Heart right ventricle (tissue), 16 donors: ENCODE results near the gene IFRD2. TPM values are rescaled to one million over a fixed set of nuclear protein-coding genes. Genes with fewer than 3 reads are reported as not detected.
"Not testable (repeated sequence)": the region's sequence is repeated elsewhere in the genome, so short reads cannot be mapped to it uniquely, and the experiment has no call there.

Experiments
- ATAC-seq, 8 donors: fragments of 200-7000 bp; cut with Tn5 transposase; one replicate each; pipeline ENCODE4 v1.9.1; 2020; ENCODE audit warnings: mild to moderate bottlenecking in 8 of 8, moderate library complexity in 8 of 8, moderate number of reproducible peaks in 1 of 8
- DNase-seq, 2 donors: peaks; one replicate each; pipeline ENCODE4 v3.0.0-alpha.2; 2020
- H3K27ac ChIP-seq, 10 donors: fragments of 200-600 bp; sonication (generic) in 2 of 10; one replicate each; pipeline versions ENCODE4 v1.5.0 to v1.8.0; 2020 to 2022; ENCODE audit warnings: mild to moderate bottlenecking in 3 of 10
- H3K27me3 ChIP-seq, 7 donors: fragments of 200-600 bp; one replicate each; pipeline ENCODE4 v1.8.0; 2021 to 2022; ENCODE audit warnings: mild to moderate bottlenecking in 2 of 7
- H3K36me3 ChIP-seq, 9 donors: fragments of 200-600 bp; sonication (generic) in 1 of 9; one replicate each; pipeline versions ENCODE4 v1.5.0 to v1.8.0; 2020 to 2022; ENCODE audit warnings: mild to moderate bottlenecking in 2 of 9
- H3K4me1 ChIP-seq, 9 donors: fragments of 200-600 bp; sonication (generic) in 1 of 9; one replicate each; pipeline versions ENCODE4 v1.5.0 to v1.8.0; 2020 to 2022; ENCODE audit warnings: mild to moderate bottlenecking in 4 of 9
- H3K4me3 ChIP-seq, 10 donors: fragments of 200-600 bp; sonication (generic) in 2 of 10; one replicate each; pipeline versions ENCODE4 v1.5.0 to v1.8.0; 2020 to 2022; ENCODE audit warnings: mild to moderate bottlenecking in 7 of 10, moderate library complexity in 2 of 10
- H3K9me3 ChIP-seq, 11 donors: fragments of 200-600 bp in 10 of 11; sonication (generic) in 2 of 11; one replicate each; pipeline versions ENCODE4 v1.5.0 to v1.8.0; 2013 to 2022; ENCODE audit warnings: mild to moderate bottlenecking in 2 of 11, control low read depth in 1 of 11, moderate library complexity in 1 of 11
- WGBS, 2 donors: extraction: QIAGEN DNeasy Blood & Tissue Kit; methylation state at CpG; one replicate each; pipeline ENCODE4 v1.1.7; 2013; ENCODE audit warnings: inconsistent platforms in 1 of 2; 5-methylcytosine and 5-hydroxymethylcytosine counted together
- intact Hi-C, 10 donors: fragments of 100-400 bp; cut with DNase I; formaldehyde crosslinking; loops; one replicate each; pipeline versions ENCODE4 v1.11.1 to v1.14.2; 2022
- polyA plus RNA-seq, 2 donors: library from polyadenylated mRNA; stranded (reverse); fragments of 200-250 nt; gene quantifications; one replicate each; pipeline ENCODE4 v1.2.3, GENCODE V29; 2013
- total RNA-seq, 10 donors: library from RNA; stranded (reverse); fragmentation: NEBNext Ultra II Directional in 3 of 10; extraction: Animal tissue kit (Norgen Biotek cat#: 25700) in 3 of 10; gene quantifications; one replicate each; pipeline versions ENCODE4 v1.2.1 to v1.2.4, GENCODE V29; 2021 to 2023
- TF ChIP-seq, protein P1 (sequence below), 9 donors: fragments of 200-600 bp; sonication (generic) in 2 of 9; IDR thresholded peaks; one replicate each; pipeline versions ENCODE4 v1.5.0 to v1.8.0; 2021 to 2022; ENCODE audit warnings: antibody characterized with exemption in 9 of 9, mild to moderate bottlenecking in 5 of 9, moderate library complexity in 1 of 9
- donor health status: Arrhythmogenic right ventricular cardiomyopathy.
- donor health status: ischemic (EF 13 %, LVEDD 7.1; RV severe dilation, severe dysfunction).
- donor health status: healthy with polysubstance abuse.
- donor health status: DM: no; HTN: yes; CAD: no.
- donor health status: DM: no; HTN: no; CAD: no.
- donor health status: ischemic (EF 25% LVEDD 6.9; RV normal size, moderate dysfunction).
- donor health status: ischemic (EF 25% LVEDD 5.7; RV mildly dilated, moderate dysfunction).
- donor health status: healthy.
- donor health status: DM: yes; HTN: yes; CAD: no.
- donor health status: Ischemic cardiomyopathy.
- donor health status: ischemic (EF 35%, LVEDD 5.7; RV mildly dilated, moderate dysfunction).
- donor health status: nonischemic (EF 11% LVEDD 7.7; RV severe dilation, severe dysfunction).
- donor health status: DM: yes; HTN: yes; CAD: no.
- donor health status: PGD.
- donor health status: ischemic (EF 29% LVEDD 5.4; RV normal size, mild dysfunction).
- donor health status: nonischemic (EF 23%, LVEDD 6.1; RV moderate dilation, normal function).

The IFRD2 gene
- total and polyA plus RNA-seq, 12 donors, result 45.3 to 123 (median 57.0) TPM

GRCh38 chr3:50316657-50317242 is 24.5 kb upstream of the IFRD2 start:
- H3K36me3 ChIP-seq, result peaks cover 0 to 58% (median 33%) of the 10 kb centered on the region in 9 donors
- peak overlapping the region in 1 of 10 donors; percentile 5 for H3K4me3 ChIP-seq
- no peaks in the 10 kb centered on the region for H3K27me3 ChIP-seq
- TF ChIP-seq, protein P1, sequence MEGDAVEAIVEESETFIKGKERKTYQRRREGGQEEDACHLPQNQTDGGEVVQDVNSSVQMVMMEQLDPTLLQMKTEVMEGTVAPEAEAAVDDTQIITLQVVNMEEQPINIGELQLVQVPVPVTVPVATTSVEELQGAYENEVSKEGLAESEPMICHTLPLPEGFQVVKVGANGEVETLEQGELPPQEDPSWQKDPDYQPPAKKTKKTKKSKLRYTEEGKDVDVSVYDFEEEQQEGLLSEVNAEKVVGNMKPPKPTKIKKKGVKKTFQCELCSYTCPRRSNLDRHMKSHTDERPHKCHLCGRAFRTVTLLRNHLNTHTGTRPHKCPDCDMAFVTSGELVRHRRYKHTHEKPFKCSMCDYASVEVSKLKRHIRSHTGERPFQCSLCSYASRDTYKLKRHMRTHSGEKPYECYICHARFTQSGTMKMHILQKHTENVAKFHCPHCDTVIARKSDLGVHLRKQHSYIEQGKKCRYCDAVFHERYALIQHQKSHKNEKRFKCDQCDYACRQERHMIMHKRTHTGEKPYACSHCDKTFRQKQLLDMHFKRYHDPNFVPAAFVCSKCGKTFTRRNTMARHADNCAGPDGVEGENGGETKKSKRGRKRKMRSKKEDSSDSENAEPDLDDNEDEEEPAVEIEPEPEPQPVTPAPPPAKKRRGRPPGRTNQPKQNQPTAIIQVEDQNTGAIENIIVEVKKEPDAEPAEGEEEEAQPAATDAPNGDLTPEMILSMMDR (IDR thresholded peaks at IDR 0.05), result no peak
- intact Hi-C loops, result no loop called here
- DNase-seq, result no peak
- peak overlapping the region in 7 of 10 donors; percentile 27 to 99 (median 45) for H3K27ac ChIP-seq
- 70 to 72% methylated on average over 9 of the region's 9 CpGs for WGBS, 2 donors
- H3K9me3 ChIP-seq, result no peaks in the 10 kb centered on the region
- peaks cover 13 to 53% (median 43%) of the 10 kb centered on the region in 9 donors for H3K4me1 ChIP-seq
- no peak for ATAC-seq

DNA sequence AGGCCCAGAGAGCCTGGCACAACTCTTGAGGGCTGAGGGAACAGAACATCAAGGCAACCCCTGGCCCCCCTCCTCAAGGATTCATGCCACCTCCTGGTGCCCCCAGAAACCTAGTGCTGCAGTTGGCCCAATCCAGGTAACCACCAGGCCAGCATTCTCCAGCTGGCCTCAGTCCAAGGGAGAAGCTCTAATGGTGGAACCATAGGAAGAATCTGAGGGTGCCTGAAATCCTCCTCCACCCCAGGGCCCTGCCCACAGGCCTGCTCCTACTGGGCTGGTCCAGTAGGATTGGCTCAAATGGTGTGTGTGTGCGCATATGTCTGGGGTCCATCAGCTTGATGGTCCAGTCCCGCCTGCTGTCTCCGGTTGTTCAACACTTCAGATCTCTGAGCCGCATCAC is 22.6 kb upstream of the IFRD2 start:
- Histone ChIP-seq H3K4me3 (no peak overlapping the region), H3K9me3 (no peaks in the 10 kb centered on the region), H3K27ac (peak overlapping the region in 2 of 10 donors; percentile 4 to 44), H3K4me1 (peaks cover 8 to 44% (median 31%) of the 10 kb centered on the region in 9 donors), H3K36me3 (peaks cover 0 to 54% (median 33%) of the 10 kb centered on the region in 9 donors), H3K27me3 (no peaks in the 10 kb centered on the region)
- DNase-seq (no peak), ATAC-seq (peak in 5 of 8 donors; percentile 3 to 25 (median 17))
- WGBS, 2 donors, result 96 to 99% methylated on average over 4 of the region's 4 CpGs
- TF ChIP-seq, protein P1 (IDR thresholded peaks at IDR 0.05), result no peak
- intact Hi-C loops, result no loop called here

DNA sequence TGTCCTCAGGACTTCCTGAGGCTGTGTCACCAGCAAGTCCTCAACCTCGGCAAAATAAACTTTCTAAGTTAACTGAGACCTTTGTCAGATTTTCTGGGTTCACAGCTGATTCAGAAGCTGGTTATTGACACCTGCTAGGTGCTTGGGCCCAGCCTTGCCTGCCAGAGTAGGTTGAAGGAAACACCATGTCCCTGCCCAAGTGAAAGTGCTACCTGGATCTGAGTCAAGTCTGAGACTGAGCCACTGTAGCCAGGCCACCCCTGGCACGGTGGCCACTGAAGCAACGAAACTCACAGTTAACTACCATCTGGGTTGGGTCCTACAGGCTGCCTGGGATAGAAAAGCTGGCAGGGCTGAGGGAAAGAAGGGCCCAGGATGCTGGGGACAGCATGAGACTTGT is 22.1 kb upstream of the IFRD2 start:
- peaks cover 8 to 39% (median 27%) of the 10 kb centered on the region in 9 donors for H3K4me1 ChIP-seq
- no peaks in the 10 kb centered on the region for H3K9me3 ChIP-seq
- TF ChIP-seq, protein P1 (IDR thresholded peaks at IDR 0.05), result no peak
- H3K27me3 ChIP-seq, result no peaks in the 10 kb centered on the region
- H3K36me3 ChIP-seq, result peaks cover 0 to 54% (median 33%) of the 10 kb centered on the region in 9 donors
- no peak overlapping the region for H3K4me3 ChIP-seq
- 58 to 83% methylated on average over 3 of the region's 3 CpGs for WGBS, 2 donors
- peak overlapping the region in 2 of 10 donors; percentile 4 to 44 for H3K27ac ChIP-seq
- DNase-seq, result no peak
- intact Hi-C loops, result no loop called here
- peak in 2 of 8 donors; percentile 4 to 14 for ATAC-seq

- H3K4me3 ChIP-seq, H3K9me3 ChIP-seq, intact Hi-C loops, ATAC-seq, H3K27me3 ChIP-seq, H3K27ac ChIP-seq, DNase-seq: not testable (repeated sequence)
- 89 to 91% methylated on average over 29 to 32 of the region's 32 CpGs for WGBS, 2 donors
- Histone ChIP-seq H3K4me1 (peaks cover 0 to 16% (median 6%) of the 10 kb centered on the region in 9 donors), H3K36me3 (peaks cover 0 to 40% (median 10%) of the 10 kb centered on the region in 9 donors)
Measured at GRCh38 chr3:50312041-50312440, 19.8 kb upstream of the IFRD2 start.

DNA sequence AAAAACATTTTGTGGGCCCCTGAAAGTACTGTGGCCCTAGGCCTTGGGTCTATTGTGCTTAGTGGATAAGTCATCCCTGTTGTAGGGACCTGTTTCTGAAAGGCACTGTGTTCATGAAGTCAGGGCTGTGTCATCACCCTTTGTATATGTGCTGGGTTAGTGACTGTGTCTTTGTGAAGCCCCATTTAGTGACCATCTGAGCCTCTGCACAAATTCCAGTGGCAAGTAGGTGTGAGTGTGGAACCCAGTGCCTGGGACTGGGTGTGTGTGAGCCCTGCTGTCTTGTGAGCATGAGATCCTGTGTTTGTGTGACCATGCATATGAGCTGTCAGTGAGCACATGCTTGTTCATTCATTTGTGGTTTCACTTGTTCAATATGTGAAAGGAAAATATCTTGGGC is 12.4 kb upstream of the IFRD2 start:
- Histone ChIP-seq H3K36me3 (peaks cover 0 to 16% (median 0%) of the 10 kb centered on the region in 9 donors), H3K27me3 (no peaks in the 10 kb centered on the region), H3K9me3 (peaks cover 0 to 7% (median 0%) of the 10 kb centered on the region in 11 donors), H3K4me3 (no peak overlapping the region), H3K27ac (peak overlapping the region in 1 of 10 donors; percentile 26), H3K4me1 (peaks cover 14 to 44% (median 38%) of the 10 kb centered on the region in 9 donors)
- intact Hi-C loops, result loop anchor here in 1 of 10 donors (5.0 kb wide), 1 partner anchor 33 kb away; no protein-coding TSS in a partner anchor
- no peak for ATAC-seq
- DNase-seq, result no peak
- TF ChIP-seq, protein P1 (IDR thresholded peaks at IDR 0.05), result no peak
